Peyer's patch (tissue), 4 donors: ENCODE data around the gene HHAT. TPM values are rescaled to one million over a fixed set of nuclear protein-coding genes. Genes with fewer than 3 reads are reported as not detected.

ENCODE experiments used
- DNase-seq, 3 donors: peaks; one replicate each; pipeline ENCODE4 v3.0.0-alpha.2; 2017 to 2019
- H3K27ac ChIP-seq, 4 donors: fragments of 200-600 bp; sonication (generic); one replicate each; pipeline ENCODE4 v1.5.1; 2016 to 2019
- H3K27me3 ChIP-seq, 2 donors: fragments of 200-600 bp; sonication (generic); one replicate each; pipeline ENCODE4 v1.5.1; 2019
- H3K36me3 ChIP-seq, 3 donors: fragments of 200-600 bp; sonication (generic); one replicate each; pipeline ENCODE4 v1.5.1; 2016 to 2019
- H3K4me1 ChIP-seq, 4 donors: fragments of 200-600 bp; sonication (generic); one replicate each; pipeline ENCODE4 v1.5.1; 2016 to 2019
- H3K4me3 ChIP-seq, 4 donors: fragments of 200-600 bp; sonication (generic); 1 replicate in 3 of 4; 2 replicates in 1 of 4; pipeline ENCODE4 v1.5.1; 2016 to 2019; ENCODE audit warnings: mild to moderate bottlenecking in 1 of 4
- H3K9me3 ChIP-seq, 4 donors: fragments of 200-600 bp; sonication (generic); one replicate each; pipeline ENCODE4 v1.5.1; 2016 to 2019; ENCODE audit warnings: mild to moderate bottlenecking in 1 of 4
- POLR2A ChIP-seq, 2 donors: fragments of 450-650 bp; IDR thresholded peaks; one replicate each; pipeline ENCODE4 v1.5.1; 2017; ENCODE audit warnings: antibody characterized with exemption in 2 of 2, mild to moderate bottlenecking in 2 of 2, moderate library complexity in 2 of 2
- total RNA-seq, 4 donors: library from RNA; depleted of rRNA; stranded (reverse); fragments of >200 nt; gene quantifications; one replicate each; pipeline ENCODE4 v1.1.0, GENCODE V29; 2016
- TF ChIP-seq, protein P1 (sequence below), 6 experiments: fragments of 450-650 bp in 4 of 6; fragments of 200-600 bp in 2 of 6; sonication (generic) in 1 of 6; IDR thresholded peaks; one replicate each; pipeline ENCODE4 v1.5.1; 2017 to 2019; ENCODE audit warnings: antibody characterized with exemption in 6 of 6, mild to moderate bottlenecking in 3 of 6, moderate library complexity in 1 of 6

Gene HHAT
- total RNA-seq, 4 donors from 2014 or later, result 2.3 to 16.9 (median 7.3) TPM

DNA sequence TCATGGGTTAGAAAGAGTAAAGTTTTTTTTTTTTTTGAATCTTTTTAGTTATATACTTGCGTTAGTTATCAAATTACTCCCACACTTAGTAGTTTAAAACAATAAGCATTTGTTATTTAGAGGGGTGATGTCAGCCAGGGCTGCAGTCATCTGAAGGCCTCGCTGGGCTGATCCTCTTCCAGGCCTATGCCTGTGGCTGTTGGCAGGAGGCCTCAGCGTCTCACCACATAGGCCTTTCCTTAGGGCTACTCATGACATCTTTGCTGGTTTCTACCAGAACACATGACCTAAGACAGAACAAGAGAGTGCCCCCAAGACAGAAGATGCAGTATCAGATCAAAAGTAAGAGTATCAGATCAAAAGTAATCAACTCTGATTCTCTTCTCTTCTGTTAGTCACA is 167.4 kb downstream of the HHAT start:
- no peak for TF ChIP-seq POLR2A (IDR thresholded peaks at IDR 0.05)
- TF ChIP-seq, protein P1, sequence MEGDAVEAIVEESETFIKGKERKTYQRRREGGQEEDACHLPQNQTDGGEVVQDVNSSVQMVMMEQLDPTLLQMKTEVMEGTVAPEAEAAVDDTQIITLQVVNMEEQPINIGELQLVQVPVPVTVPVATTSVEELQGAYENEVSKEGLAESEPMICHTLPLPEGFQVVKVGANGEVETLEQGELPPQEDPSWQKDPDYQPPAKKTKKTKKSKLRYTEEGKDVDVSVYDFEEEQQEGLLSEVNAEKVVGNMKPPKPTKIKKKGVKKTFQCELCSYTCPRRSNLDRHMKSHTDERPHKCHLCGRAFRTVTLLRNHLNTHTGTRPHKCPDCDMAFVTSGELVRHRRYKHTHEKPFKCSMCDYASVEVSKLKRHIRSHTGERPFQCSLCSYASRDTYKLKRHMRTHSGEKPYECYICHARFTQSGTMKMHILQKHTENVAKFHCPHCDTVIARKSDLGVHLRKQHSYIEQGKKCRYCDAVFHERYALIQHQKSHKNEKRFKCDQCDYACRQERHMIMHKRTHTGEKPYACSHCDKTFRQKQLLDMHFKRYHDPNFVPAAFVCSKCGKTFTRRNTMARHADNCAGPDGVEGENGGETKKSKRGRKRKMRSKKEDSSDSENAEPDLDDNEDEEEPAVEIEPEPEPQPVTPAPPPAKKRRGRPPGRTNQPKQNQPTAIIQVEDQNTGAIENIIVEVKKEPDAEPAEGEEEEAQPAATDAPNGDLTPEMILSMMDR (IDR thresholded peaks at IDR 0.05), result no peak
- H3K9me3 ChIP-seq, result no peaks in the 10 kb centered on the region
- H3K36me3 ChIP-seq, result no peaks in the 10 kb centered on the region
- H3K4me3 ChIP-seq, result no peak overlapping the region
- no peaks in the 10 kb centered on the region for H3K27me3 ChIP-seq
- H3K4me1 ChIP-seq, result no peaks in the 10 kb centered on the region
- no peak for DNase-seq
- H3K27ac ChIP-seq, result no peak overlapping the region

DNA sequence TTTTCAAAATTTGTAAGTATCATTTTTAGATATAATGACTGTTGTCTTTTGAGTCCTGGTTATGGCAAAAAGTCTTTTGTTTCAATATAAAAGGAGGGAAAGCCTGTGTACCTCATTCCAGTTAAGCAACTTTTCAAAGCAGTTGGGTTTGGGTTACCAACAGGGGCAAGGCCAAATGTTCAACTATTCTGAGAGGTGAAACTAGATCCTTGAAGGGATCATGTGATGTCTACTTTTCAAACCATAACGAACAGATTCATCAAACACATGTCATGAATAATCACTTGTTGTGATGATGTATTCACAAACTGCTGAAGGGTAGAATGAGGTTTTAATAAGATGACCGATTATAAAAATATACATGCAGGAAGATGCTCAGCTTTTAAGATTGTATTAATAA is 171.3 kb downstream of the HHAT start:
- H3K36me3 ChIP-seq, result no peaks in the 10 kb centered on the region
- DNase-seq, result no peak
- no peaks in the 10 kb centered on the region for H3K27me3 ChIP-seq
- H3K9me3 ChIP-seq, result no peaks in the 10 kb centered on the region
- H3K4me3 ChIP-seq, result no peak overlapping the region
- H3K4me1 ChIP-seq, result no peaks in the 10 kb centered on the region
- TF ChIP-seq, protein P1 (IDR thresholded peaks at IDR 0.05), result no peak
- no peak for TF ChIP-seq POLR2A (IDR thresholded peaks at IDR 0.05)
- H3K27ac ChIP-seq, result no peak overlapping the region

DNA sequence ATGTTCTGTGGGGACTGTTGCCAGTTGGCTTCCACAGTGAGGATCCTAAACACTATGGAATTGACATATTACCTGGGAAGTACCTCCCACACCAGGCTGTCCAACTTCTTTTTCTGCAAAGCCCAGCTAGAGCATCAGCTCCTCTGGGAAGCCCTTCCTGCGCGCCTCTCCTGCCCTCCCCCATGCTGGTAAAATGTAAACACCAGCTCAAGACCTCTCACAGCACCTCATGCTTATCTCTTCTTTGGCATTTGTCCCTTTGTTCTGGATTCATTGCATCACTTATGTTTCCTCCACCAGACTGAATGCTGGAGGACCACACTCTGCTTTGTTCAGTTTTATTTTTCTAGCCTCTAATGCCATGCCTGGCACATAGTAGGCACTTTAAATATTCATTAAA is 172.1 kb downstream of the HHAT start:
- no peak for DNase-seq
- H3K4me3 ChIP-seq, result no peak overlapping the region

DNA sequence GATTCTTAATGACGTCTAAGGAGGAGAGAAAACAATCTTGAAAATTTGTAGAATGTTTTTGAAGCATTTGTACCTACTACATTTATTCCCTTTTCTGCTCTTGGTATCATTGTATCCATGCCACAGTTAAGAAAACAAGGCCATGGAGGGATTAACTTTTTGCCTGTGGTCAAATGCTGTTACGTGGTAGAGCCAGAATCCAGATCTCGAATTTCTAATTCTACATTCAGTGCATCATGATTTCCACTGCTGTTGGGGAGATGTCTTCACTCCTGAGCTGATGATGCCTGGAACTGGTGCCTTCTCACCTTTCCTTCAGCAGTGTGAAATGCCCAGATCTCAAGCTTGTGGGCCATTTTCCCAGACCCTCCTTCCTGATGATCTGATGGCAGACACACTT is 175.6 kb downstream of the HHAT start:
- H3K27ac ChIP-seq, result no peak overlapping the region
- DNase-seq, result no peak
- H3K4me3 ChIP-seq, result no peak overlapping the region
- TF ChIP-seq, protein P1 (IDR thresholded peaks at IDR 0.05), result no peak
- no peaks in the 10 kb centered on the region for H3K4me1 ChIP-seq
- H3K36me3 ChIP-seq, result no peaks in the 10 kb centered on the region
- no peaks in the 10 kb centered on the region for H3K27me3 ChIP-seq
- no peaks in the 10 kb centered on the region for H3K9me3 ChIP-seq

More for the DNA sequence above, 172.1 kb downstream of the HHAT start:
- no peaks in the 10 kb centered on the region for H3K36me3 ChIP-seq
- no peaks in the 10 kb centered on the region for H3K4me1 ChIP-seq
- no peaks in the 10 kb centered on the region for H3K27me3 ChIP-seq
- TF ChIP-seq, protein P1 (IDR thresholded peaks at IDR 0.05), result no peak
- no peak for TF ChIP-seq POLR2A (IDR thresholded peaks at IDR 0.05)
- H3K9me3 ChIP-seq, result no peaks in the 10 kb centered on the region
- H3K27ac ChIP-seq, result no peak overlapping the region

DNA sequence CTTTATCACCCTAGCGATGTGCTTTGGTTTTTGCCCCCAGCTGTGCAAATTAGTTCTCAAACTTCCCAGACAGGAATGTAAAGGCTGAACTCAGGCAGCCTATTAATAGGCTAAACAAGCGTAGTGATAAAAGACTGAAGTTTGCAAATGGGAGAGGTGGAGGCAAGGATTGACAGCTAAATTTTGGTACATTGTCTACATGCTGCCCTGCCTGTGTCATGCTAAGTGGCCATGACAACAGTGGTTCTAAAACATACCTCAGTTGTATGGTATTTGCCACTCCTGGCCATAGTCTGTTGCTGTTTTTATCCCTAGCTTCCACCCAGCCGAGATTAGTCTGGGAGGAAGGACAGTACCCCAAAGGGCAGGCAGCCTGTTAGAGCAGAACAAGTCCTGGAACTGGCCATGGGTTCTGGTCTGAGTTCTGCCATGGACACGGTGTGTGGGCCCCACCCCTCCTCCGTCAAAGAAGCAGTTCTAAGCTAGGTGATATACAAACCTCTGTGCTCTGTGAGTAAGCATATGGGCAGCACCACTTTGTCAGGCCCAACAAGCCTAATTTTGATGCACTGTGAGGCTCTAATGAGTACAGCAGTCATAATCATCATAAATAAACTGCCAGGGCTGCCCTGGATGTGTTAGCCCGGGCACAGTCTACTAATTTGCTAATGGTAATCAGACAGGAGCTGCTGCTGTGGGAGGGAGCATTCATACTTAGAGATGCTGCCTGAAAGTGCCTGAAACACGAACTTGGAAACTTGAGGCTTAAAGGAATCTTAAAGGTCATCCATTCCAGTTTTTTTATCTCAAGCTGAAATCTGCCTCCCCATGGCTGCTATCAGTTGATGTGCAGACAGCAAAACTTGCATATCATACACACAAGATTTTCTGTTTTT is 177.1 kb downstream of the HHAT start:
- H3K27ac ChIP-seq, result no peak overlapping the region
- no peaks in the 10 kb centered on the region for H3K27me3 ChIP-seq
- H3K36me3 ChIP-seq, result no peaks in the 10 kb centered on the region
- H3K4me1 ChIP-seq, result no peaks in the 10 kb centered on the region
- TF ChIP-seq, protein P1 (IDR thresholded peaks at IDR 0.05), result no peak
- no peak for TF ChIP-seq POLR2A (IDR thresholded peaks at IDR 0.05)
- H3K4me3 ChIP-seq, result no peak overlapping the region
- DNase-seq, result no peak
- no peaks in the 10 kb centered on the region for H3K9me3 ChIP-seq
